GM12801 (cell line): Measurements from ENCODE around the gene CEP135.

Experiments
- TF ChIP-seq, protein P1 (sequence below): IDR thresholded peaks from one replicate; pipeline ENCODE4 v1.5.1; 2011; ENCODE audit warnings: control low read depth; ENCODE audit not compliant: insufficient read length; ENCODE audit errors: extremely low read depth

CEP135 gene

DNA sequence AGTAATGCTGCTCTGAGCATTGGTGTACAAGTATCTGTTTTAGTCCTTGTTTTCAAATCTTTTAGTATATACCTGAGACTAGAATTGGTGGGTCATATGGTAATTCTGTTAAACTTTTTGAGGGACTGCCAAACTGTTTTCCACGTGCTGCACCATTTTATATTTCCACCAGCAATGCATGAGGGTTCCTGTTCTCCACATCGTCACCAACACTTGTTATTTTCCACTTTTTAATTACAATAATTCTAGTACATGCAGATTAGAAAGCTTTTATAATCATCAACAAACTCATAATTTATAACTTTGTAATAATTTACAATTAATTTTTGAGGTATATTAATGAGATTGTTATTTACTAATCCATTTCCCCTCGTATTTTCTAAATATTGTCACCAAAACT, 79.4 kb downstream of the CEP135 start:
- TF ChIP-seq, protein P1, sequence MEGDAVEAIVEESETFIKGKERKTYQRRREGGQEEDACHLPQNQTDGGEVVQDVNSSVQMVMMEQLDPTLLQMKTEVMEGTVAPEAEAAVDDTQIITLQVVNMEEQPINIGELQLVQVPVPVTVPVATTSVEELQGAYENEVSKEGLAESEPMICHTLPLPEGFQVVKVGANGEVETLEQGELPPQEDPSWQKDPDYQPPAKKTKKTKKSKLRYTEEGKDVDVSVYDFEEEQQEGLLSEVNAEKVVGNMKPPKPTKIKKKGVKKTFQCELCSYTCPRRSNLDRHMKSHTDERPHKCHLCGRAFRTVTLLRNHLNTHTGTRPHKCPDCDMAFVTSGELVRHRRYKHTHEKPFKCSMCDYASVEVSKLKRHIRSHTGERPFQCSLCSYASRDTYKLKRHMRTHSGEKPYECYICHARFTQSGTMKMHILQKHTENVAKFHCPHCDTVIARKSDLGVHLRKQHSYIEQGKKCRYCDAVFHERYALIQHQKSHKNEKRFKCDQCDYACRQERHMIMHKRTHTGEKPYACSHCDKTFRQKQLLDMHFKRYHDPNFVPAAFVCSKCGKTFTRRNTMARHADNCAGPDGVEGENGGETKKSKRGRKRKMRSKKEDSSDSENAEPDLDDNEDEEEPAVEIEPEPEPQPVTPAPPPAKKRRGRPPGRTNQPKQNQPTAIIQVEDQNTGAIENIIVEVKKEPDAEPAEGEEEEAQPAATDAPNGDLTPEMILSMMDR = no peak

DNA sequence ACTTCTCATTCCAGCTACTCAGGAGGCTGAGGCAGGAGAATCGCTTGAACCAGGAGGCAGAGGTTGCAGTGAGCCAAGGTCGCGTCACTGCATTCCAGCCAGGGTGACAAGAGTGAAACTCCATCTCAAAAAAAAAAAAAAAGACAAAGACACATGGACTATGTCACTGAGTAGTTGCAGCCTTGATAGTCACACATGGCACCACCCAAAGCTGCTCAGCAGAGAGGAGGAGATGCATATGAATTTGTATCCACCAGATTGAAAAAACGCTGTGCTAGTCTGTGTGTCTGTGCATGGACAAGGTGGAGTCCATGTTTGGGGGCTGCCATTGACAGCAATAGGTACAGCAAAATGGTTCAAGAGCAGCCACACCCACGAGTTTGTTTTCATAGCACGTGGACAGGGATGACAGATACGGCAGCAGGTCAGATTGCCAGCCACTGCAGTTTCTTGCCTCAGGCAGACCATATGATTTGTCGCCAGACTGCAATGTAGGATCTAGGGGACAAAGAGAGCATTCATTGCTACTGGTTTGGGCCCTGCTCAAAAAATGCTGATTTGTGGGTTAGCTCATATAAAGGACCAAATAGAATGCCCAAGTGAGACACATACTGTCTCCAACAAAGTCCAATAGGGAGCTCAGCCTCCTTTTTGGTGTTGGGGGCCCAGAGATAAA, 89.9 kb downstream of the CEP135 start:
- TF ChIP-seq, protein P1 = no peak

DNA sequence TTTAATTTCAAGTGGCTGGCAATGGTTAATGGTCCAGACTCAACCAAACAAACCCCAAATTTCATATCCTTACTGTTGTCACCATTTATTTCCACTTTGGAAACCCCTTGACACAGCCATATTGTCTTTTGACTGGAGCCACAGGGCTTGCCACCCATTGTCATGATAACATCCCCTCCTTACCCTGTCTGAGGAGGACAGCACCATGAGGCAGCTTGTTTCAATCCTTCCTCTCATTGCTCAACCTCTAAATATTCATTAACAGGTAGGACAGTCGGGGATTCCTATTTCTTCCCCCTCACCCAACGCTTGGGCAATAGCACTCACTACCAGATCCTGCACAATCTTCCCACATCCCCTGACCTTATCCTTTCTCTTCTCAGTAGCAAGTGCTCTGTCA, 92.1 kb downstream of the CEP135 start:
- TF ChIP-seq, protein P1 = no peak

DNA sequence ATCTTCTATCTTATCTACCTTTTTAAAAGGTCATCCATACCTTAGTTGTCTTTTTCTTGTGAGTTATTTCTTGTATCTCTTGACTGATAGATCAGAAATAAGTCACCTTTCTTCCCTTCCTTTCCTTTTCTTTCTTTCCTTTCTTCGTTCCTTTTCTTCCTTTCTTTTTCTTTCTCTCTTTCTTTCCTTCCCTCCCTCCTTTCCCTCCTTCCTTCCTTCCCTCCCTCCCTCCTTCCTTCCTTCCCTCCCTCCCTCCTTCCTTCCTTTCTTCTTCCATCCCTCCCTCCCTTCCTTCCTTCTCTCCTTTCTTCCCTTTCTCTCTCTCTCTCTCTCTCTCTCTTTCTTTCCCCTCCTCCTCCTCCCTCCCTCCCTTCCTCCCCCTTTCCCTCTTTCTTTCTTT, 93.5 kb downstream of the CEP135 start:
- TF ChIP-seq, protein P1 = no peak

DNA sequence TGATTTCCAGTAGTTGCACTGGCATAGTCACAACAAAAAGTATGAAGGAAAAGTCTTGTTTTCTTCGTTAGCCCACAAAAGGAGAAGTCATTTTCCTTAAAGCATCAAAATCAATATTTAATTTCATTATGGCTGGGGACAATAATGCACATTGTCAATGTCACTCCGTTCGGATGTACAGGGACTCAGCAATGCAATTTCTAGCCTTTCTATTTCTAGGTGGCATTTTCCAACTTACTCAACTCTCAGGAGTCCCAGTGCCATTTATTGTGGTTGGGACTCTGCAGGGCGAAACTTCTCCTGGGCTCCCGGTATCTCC, 99.6 kb downstream of the CEP135 start:
- TF ChIP-seq, protein P1 = no peak

DNA sequence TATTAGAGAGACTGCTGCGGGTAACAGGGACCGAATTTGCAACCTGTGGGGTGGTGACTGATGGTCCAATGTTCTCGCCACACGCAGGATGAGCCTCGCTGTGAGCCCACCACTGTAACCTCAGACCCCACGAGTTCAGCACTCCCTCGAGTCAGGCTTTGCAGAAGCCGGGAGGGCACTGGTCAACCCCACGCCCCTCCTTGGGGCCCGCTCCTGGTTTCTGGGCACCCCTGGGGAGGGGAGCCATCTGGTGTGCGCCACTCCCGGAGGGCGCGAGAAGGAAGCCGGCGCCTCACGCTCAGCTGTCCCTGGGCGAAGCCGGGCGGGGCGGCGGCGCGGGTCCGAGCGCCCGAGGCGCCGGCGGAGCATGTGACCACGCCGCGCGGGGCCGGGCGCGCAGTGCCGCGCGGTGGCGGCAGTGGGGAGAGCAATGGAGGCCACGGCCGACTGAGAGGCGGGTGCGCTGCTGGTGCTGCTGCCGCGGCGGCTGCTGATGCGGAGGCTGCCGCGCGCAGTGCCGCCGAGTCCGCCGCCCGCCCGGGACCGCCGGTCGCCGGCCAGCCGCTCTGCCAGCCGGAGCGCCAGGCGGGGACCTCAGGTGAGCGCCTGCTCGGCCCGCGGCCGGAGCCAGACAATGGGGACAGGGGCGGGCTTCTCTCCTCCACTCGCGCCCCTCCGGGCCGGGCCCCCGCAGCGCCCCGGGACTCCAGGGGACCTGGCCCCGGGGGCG, 100.1 kb downstream of the CEP135 start:
- TF ChIP-seq, protein P1 = no peak

DNA sequence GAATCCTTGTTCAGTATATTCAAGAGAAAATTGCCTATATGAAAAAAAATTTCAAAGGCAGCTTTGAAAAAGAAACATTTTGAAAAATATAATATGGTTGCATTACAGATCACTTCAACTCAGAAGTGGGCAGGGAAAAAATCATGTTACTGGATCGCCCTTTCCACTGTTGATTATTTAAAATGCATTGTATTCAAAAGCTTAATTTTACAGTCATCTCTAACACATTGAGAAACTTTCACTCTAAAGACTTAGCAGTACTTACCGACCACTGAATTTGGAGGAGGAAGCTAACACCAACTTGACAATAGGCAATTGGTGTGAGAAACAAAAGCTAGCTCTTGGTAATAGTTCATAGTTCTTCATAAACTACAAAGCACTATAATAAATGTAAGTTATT, 101.9 kb downstream of the CEP135 start:
- TF ChIP-seq, protein P1 = no peak
